ENCODE results near the gene SUPT6H. TPM values are rescaled to one million over a fixed set of nuclear protein-coding genes. Genes with fewer than 3 reads are reported as not detected.

SUPT6H gene
- total RNA-seq, 1 donor from 2014 or later, result 17.2 TPM

- no peak for DNase-seq (ENCODE audit: low read depth)
- no peak for TF ChIP-seq CTCF (conservative IDR thresholded peaks at IDR 0.05; ENCODE audit: low read depth, low read length)
- H3K4me3 ChIP-seq (ENCODE audit: low read depth, low read length), result no peak overlapping the region
Measured at GRCh38 chr17:28702026-28702751, 40.2 kb downstream of the SUPT6H start.

GRCh38 chr17:28702752-28703150 is 40.7 kb downstream of the SUPT6H start:
- H3K4me3 ChIP-seq (ENCODE audit: low read depth, low read length), result no peak overlapping the region
- no peak for TF ChIP-seq CTCF (conservative IDR thresholded peaks at IDR 0.05; ENCODE audit: low read depth, low read length)
- DNase-seq (ENCODE audit: low read depth), result no peak

- no peak overlapping the region for H3K4me3 ChIP-seq (ENCODE audit: low read depth, low read length)
- DNase-seq (ENCODE audit: low read depth), result no peak
- no peak for TF ChIP-seq CTCF (conservative IDR thresholded peaks at IDR 0.05; ENCODE audit: low read depth, low read length)
Measured at GRCh38 chr17:28703552-28704218, 41.7 kb downstream of the SUPT6H start.

- H3K4me3 ChIP-seq (ENCODE audit: low read depth, low read length), result no peak overlapping the region
- DNase-seq (ENCODE audit: low read depth), result no peak
- TF ChIP-seq CTCF (conservative IDR thresholded peaks at IDR 0.05; ENCODE audit: low read depth, low read length), result no peak
Measured at GRCh38 chr17:28704219-28704858, 42.3 kb downstream of the SUPT6H start.

GRCh38 chr17:28705074-28705659 is 43.2 kb downstream of the SUPT6H start:
- no peak overlapping the region for H3K4me3 ChIP-seq (ENCODE audit: low read depth, low read length)
- DNase-seq (ENCODE audit: low read depth), result no peak
- no peak for TF ChIP-seq CTCF (conservative IDR thresholded peaks at IDR 0.05; ENCODE audit: low read depth, low read length)

- H3K4me3 ChIP-seq (ENCODE audit: low read depth, low read length), result no peak overlapping the region
- no peak for DNase-seq (ENCODE audit: low read depth)
- no peak for TF ChIP-seq CTCF (conservative IDR thresholded peaks at IDR 0.05; ENCODE audit: low read depth, low read length)
Measured at GRCh38 chr17:28705728-28706334, 43.8 kb downstream of the SUPT6H start.
